GM18951 (cell line): ENCODE results near the gene TFDP1.

ENCODE experiments used
- POLR2A ChIP-seq: IDR thresholded peaks from 4 replicates; pipeline ENCODE4 v1.6.1; 2011; ENCODE audit warnings: mild to moderate bottlenecking; ENCODE audit not compliant: insufficient read length, insufficient read depth; ENCODE audit errors: extremely low read depth
- in situ Hi-C: fragments of 300-500 bp; cut with MboI; formaldehyde crosslinking; loops from one replicate; pipeline ENCODE4 v1.12.0; 2022; ENCODE audit warnings: low sequenced_read_pairs, mixed read lengths, inconsistent platforms; ENCODE audit not compliant: unreplicated experiment

TFDP1 gene

GRCh38 chr13:113665597-113666328, 81.2 kb downstream of the TFDP1 start:
- no peak for TF ChIP-seq POLR2A
- in situ Hi-C loops = no loop called here

- TF ChIP-seq POLR2A = no peak
- in situ Hi-C loops = no loop called here
Observed at GRCh38 chr13:113666329-113666670, 81.7 kb downstream of the TFDP1 start.

- in situ Hi-C loops = no loop called here
- no peak for TF ChIP-seq POLR2A
Observed at GRCh38 chr13:113666951-113667701, 82.6 kb downstream of the TFDP1 start, which contains the start of gene GRK1. GRK1 (plus strand) TSS chr13:113667219; CDS start chr13:113667387, 168 bp downstream.

GRCh38 chr13:113667771-113668490, 83.4 kb downstream of the TFDP1 start:
- in situ Hi-C loops = no loop called here
- no peak for TF ChIP-seq POLR2A

GRCh38 chr13:113668491-113668971, 84.0 kb downstream of the TFDP1 start:
- in situ Hi-C loops = no loop called here
- TF ChIP-seq POLR2A = no peak

- in situ Hi-C loops = no loop called here
- TF ChIP-seq POLR2A = no peak
Observed at GRCh38 chr13:113669231-113669754, 84.7 kb downstream of the TFDP1 start.

- in situ Hi-C loops = no loop called here
- TF ChIP-seq POLR2A = no peak
Observed at GRCh38 chr13:113669755-113670341, 85.3 kb downstream of the TFDP1 start.

- no peak for TF ChIP-seq POLR2A
- in situ Hi-C loops = no loop called here
Observed at GRCh38 chr13:113670541-113670940, 86.0 kb downstream of the TFDP1 start.

GRCh38 chr13:113671066-113672001, 86.8 kb downstream of the TFDP1 start:
- no peak for TF ChIP-seq POLR2A
- in situ Hi-C loops = no loop called here

GRCh38 chr13:113672002-113672651, 87.6 kb downstream of the TFDP1 start:
- in situ Hi-C loops = no loop called here
- TF ChIP-seq POLR2A = no peak
